Activated naive CD4-positive, alpha-beta T cell treated with anti-CD3 and anti-CD28 coated beads, Interleukin-2, amount 10 ng/mL, durations not matched to agents 7 days and 5 days (primary cell): ENCODE measurements around the gene ZNF574.
"Not testable (repeated sequence)": the region's sequence is repeated elsewhere in the genome, so short reads cannot be mapped to it uniquely, and the experiment has no call there.

ENCODE experiments used
- CTCF ChIA-PET: fragments of 350-600 bp; sonication (Branson Sonifier 250); formaldehyde crosslinking; loops from one replicate; lab custom pipeline; 2021; ENCODE audit warnings: antibody characterized with exemption; lab: Charles Lee
- DNase-seq: peaks from one replicate; pipeline ENCODE4 v3.0.0-alpha.2; 2020
- H3K27ac Mint-ChIP-seq: one replicate; pipeline ENCODE4 v1.8.0; 2021; ENCODE audit warnings: mild to moderate bottlenecking, moderate library complexity, mixed read lengths
- H3K27me3 Mint-ChIP-seq: one replicate; pipeline ENCODE4 v1.8.0; 2021; ENCODE audit warnings: mild to moderate bottlenecking, mixed read lengths
- H3K36me3 Mint-ChIP-seq: one replicate; pipeline ENCODE4 v1.8.0; 2021; ENCODE audit warnings: mixed read lengths
- H3K4me1 Mint-ChIP-seq: one replicate; pipeline ENCODE4 v1.8.0; 2021; ENCODE audit warnings: mixed read lengths
- H3K4me3 Mint-ChIP-seq: one replicate; pipeline ENCODE4 v1.8.0; 2021; ENCODE audit warnings: mild to moderate bottlenecking, moderate library complexity, mixed read lengths
- H3K9me3 Mint-ChIP-seq: one replicate; pipeline ENCODE4 v1.8.0; 2021; ENCODE audit warnings: mixed read lengths

The ZNF574 gene

GRCh38 chr19:42075616-42076379, at the start of gene ZNF574:
ZNF574 (plus strand) TSS chr19:42076166; CDS start chr19:42078607, 2,441 bp downstream.
- CTCF ChIA-PET: interaction anchor here (1.5 kb wide), 1 partner anchor 41 kb away, joined by 5 read pairs; no protein-coding TSS in a partner anchor
- H3K9me3 Mint-ChIP-seq: no peaks in the 10 kb centered on the region
- H3K27ac Mint-ChIP-seq: peak within 1 kb of the TSS; percentile 95
- H3K4me1 Mint-ChIP-seq: peaks cover 36% of the 10 kb centered on the region
- H3K27me3 Mint-ChIP-seq: peaks cover 5% of the 10 kb centered on the region
- peaks cover 26% of the 10 kb centered on the region for H3K36me3 Mint-ChIP-seq
- peak within 1 kb of the TSS; percentile 94 for H3K4me3 Mint-ChIP-seq
- peak; percentile 99 for DNase-seq

GRCh38 chr19:42028304-42029216, 47.4 kb upstream of the ZNF574 start:
- CTCF ChIA-PET: interaction anchor here (0.6 to 2.1 kb wide), 14 partner anchors 8 to 190 kb away, joined by 3 to 11 read pairs (median 4); no protein-coding TSS in a partner anchor
- no peak overlapping the region for H3K27ac Mint-ChIP-seq
- H3K4me1 Mint-ChIP-seq: no peaks in the 10 kb centered on the region
- peak; percentile 52 for DNase-seq
- no peaks in the 10 kb centered on the region for H3K36me3 Mint-ChIP-seq
- H3K9me3 Mint-ChIP-seq: no peaks in the 10 kb centered on the region
- no peak overlapping the region for H3K4me3 Mint-ChIP-seq
- peaks cover 41% of the 10 kb centered on the region for H3K27me3 Mint-ChIP-seq

- no peaks in the 10 kb centered on the region for H3K9me3 Mint-ChIP-seq
Measured at GRCh38 chr19:42030645-42031440, 45.1 kb upstream of the ZNF574 start.

GRCh38 chr19:42032431-42032830, 43.5 kb upstream of the ZNF574 start:
- H3K27ac Mint-ChIP-seq: no peak overlapping the region
- H3K4me3 Mint-ChIP-seq: no peak overlapping the region
- peaks cover 36% of the 10 kb centered on the region for H3K27me3 Mint-ChIP-seq
- no peaks in the 10 kb centered on the region for H3K9me3 Mint-ChIP-seq
- peaks cover 6% of the 10 kb centered on the region for H3K4me1 Mint-ChIP-seq
- H3K36me3 Mint-ChIP-seq: no peaks in the 10 kb centered on the region
- DNase-seq: no peak
- CTCF ChIA-PET: no interaction called here

More at GRCh38 chr19:42030645-42031440, 45.1 kb upstream of the ZNF574 start:
- no peaks in the 10 kb centered on the region for H3K36me3 Mint-ChIP-seq
- H3K4me1 Mint-ChIP-seq: peaks cover 6% of the 10 kb centered on the region
- CTCF ChIA-PET: interaction anchor here (1.5 kb wide), 1 partner anchor 11 kb away, joined by 3 read pairs; no protein-coding TSS in a partner anchor
- no peak for DNase-seq
- no peak overlapping the region for H3K27ac Mint-ChIP-seq
- H3K27me3 Mint-ChIP-seq: peaks cover 35% of the 10 kb centered on the region
- H3K4me3 Mint-ChIP-seq: no peak overlapping the region

DNA sequence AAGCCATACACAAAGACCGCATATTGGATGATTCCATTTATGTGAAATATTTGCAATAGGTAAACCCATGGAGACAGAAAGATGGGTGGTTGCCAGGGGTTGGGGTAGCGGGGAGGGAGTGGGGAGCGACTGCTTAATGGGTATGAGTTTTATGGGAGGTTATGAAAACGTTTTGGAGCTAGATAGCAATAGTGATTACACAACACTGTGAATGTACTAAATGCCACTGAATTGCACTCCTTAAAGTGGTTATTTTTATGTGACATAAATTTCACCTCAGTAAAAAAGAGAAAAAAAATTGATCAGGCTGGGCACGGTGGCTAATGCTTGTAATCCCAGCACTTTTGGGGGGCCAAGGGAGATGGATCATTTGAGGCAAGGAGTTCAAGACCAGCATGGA, 42.6 kb upstream of the ZNF574 start:
- no peaks in the 10 kb centered on the region for H3K9me3 Mint-ChIP-seq
- H3K36me3 Mint-ChIP-seq: no peaks in the 10 kb centered on the region
- no peak for DNase-seq
- H3K27me3 Mint-ChIP-seq: peaks cover 40% of the 10 kb centered on the region
- no peak overlapping the region for H3K4me3 Mint-ChIP-seq
- H3K27ac Mint-ChIP-seq: no peak overlapping the region
- peaks cover 6% of the 10 kb centered on the region for H3K4me1 Mint-ChIP-seq
- CTCF ChIA-PET: interaction anchor here (2.5 kb wide), 1 partner anchor 12 kb away, joined by 12 read pairs; no protein-coding TSS in a partner anchor

GRCh38 chr19:42034640-42035391, 41.1 kb upstream of the ZNF574 start:
- not testable (repeated sequence) for H3K9me3 Mint-ChIP-seq, H3K36me3 Mint-ChIP-seq, H3K27ac Mint-ChIP-seq, H3K4me1 Mint-ChIP-seq, H3K4me3 Mint-ChIP-seq
- peaks cover 32% of the 10 kb centered on the region for H3K27me3 Mint-ChIP-seq
- peak; percentile 79 for DNase-seq
- CTCF ChIA-PET: interaction anchor here (0.6 to 2.5 kb wide), 19 partner anchors 8 to 184 kb away, joined by 3 to 12 read pairs (median 4); partner anchors contain the start of genes RABAC1 and ZNF574

- Mint-ChIP-seq H3K27ac (no peak overlapping the region), H3K4me1 (peaks cover 6% of the 10 kb centered on the region), H3K9me3 (no peaks in the 10 kb centered on the region), H3K27me3 (peaks cover 20% of the 10 kb centered on the region), H3K36me3 (no peaks in the 10 kb centered on the region), H3K4me3 (no peak overlapping the region)
- CTCF ChIA-PET: interaction anchor here (0.7 to 2.6 kb wide), 3 partner anchors 9 to 1517 kb away, joined by 3 to 11 read pairs (median 3); no protein-coding TSS in a partner anchor
- no peak for DNase-seq
Measured at GRCh38 chr19:42037649-42038048, 38.3 kb upstream of the ZNF574 start.

DNA sequence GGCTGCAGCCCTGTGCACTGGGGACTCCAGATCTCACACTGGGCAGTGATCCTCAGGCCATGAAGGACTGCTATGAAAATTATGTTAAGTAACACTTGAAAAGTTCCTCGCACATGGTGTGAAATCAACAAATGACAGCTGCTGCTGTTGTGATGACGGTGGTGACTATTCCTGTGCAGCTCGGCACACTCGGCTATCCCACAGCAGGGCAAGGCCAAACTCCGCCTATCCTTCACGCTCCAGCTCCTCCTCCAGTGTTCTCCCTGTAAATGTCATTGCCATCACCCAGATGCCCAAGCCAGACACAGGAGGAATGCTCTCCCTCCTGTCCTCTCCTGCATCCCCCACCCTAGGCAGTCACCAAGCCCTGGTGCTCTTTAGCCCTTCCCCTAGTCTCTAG, 37.3 kb upstream of the ZNF574 start:
- H3K4me1 Mint-ChIP-seq: peaks cover 6% of the 10 kb centered on the region
- no peak overlapping the region for H3K27ac Mint-ChIP-seq
- no peaks in the 10 kb centered on the region for H3K9me3 Mint-ChIP-seq
- CTCF ChIA-PET: interaction anchor here (1.0 to 2.6 kb wide), 2 partner anchors 10 to 78 kb away, joined by 3 to 11 read pairs; no protein-coding TSS in a partner anchor
- H3K4me3 Mint-ChIP-seq: no peak overlapping the region
- no peak for DNase-seq
- no peaks in the 10 kb centered on the region for H3K36me3 Mint-ChIP-seq
- peaks cover 18% of the 10 kb centered on the region for H3K27me3 Mint-ChIP-seq

GRCh38 chr19:42040031-42040430, 35.9 kb upstream of the ZNF574 start:
- CTCF ChIA-PET: interaction anchor here (0.5 kb wide), 1 partner anchor 20 kb away, joined by 5 read pairs; no protein-coding TSS in a partner anchor
- Mint-ChIP-seq H3K4me3 (no peak overlapping the region), H3K9me3 (no peaks in the 10 kb centered on the region), H3K27ac (no peak overlapping the region), H3K4me1 (peaks cover under 1% of the 10 kb centered on the region), H3K36me3 (no peaks in the 10 kb centered on the region), H3K27me3 (peaks cover 12% of the 10 kb centered on the region)
- DNase-seq: no peak

GRCh38 chr19:42040491-42040890, 35.5 kb upstream of the ZNF574 start:
- peaks cover 16% of the 10 kb centered on the region for H3K27me3 Mint-ChIP-seq
- DNase-seq, H3K27ac Mint-ChIP-seq, H3K4me1 Mint-ChIP-seq, H3K4me3 Mint-ChIP-seq, H3K9me3 Mint-ChIP-seq, H3K36me3 Mint-ChIP-seq: not testable (repeated sequence)
- CTCF ChIA-PET: interaction anchor here (1.2 kb wide), 1 partner anchor 12 kb away, joined by 3 read pairs; no protein-coding TSS in a partner anchor

DNA sequence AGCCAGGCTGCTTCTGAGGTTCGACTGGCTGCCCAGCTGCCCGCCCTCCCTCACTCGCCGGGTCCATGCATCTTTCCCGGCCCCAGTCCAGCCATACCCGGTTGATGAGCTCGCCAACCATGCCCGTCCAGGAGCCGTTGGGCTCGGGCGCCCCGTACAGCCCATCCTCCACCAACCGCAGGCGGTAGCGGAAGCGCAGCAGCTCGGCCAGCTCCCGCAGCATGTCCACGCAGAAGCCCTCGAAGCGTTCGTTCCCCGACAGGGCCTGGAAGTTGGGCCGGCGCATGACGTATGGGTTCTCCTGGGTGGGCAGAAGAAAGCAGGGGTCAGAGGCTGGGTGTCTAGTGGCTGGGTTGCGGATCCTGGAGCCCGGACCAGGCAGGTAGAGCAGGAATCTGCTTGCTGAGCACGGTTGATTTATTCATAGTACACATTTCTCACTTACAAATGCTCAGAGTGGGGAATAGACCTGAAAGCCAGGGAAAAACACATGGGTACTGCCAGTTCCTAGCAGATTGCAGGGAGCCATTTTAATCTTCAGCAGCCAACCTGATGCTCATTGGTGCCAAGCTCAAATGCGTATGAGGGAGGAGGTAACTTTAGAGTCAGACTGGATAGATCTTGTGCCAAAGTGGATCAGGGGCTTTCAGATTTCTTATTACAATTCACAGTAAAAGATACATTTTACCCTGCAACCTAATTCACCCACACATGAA, 33.4 kb upstream of the ZNF574 start:
- DNase-seq: no peak
- no peak overlapping the region for H3K27ac Mint-ChIP-seq
- H3K4me1 Mint-ChIP-seq: no peaks in the 10 kb centered on the region
- peaks cover 20% of the 10 kb centered on the region for H3K27me3 Mint-ChIP-seq
- CTCF ChIA-PET: interaction anchor here (0.6 to 1.5 kb wide), 4 partner anchors 8 to 49 kb away, joined by 3 to 4 read pairs (median 3); no protein-coding TSS in a partner anchor
- no peak overlapping the region for H3K4me3 Mint-ChIP-seq
- H3K36me3 Mint-ChIP-seq: no peaks in the 10 kb centered on the region
- no peaks in the 10 kb centered on the region for H3K9me3 Mint-ChIP-seq

DNA sequence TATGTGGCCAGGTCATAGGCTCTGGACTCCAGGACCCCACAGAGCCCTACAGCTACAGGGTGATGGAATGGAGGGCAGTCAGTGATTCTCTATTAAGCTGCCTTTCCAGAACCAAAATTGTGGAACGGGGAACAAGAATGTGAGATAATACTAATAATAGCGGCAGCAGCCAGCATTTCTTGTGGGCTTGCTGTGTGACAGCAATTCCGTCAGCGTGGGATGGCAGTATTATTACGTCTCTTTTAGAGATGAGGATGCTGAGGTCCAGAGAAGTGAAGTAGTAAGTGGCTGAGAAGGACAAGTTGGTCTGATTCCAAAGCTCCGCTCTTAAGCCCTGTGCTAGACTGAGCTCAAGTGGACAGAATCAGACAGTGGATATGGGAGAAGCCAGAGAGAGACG, 30.4 kb upstream of the ZNF574 start:
- CTCF ChIA-PET: interaction anchor here (0.9 to 2.2 kb wide), 4 partner anchors 11 to 404 kb away, joined by 3 to 12 read pairs (median 4); no protein-coding TSS in a partner anchor
- Mint-ChIP-seq H3K27ac (no peak overlapping the region), H3K4me3 (no peak overlapping the region), H3K27me3 (peaks cover 11% of the 10 kb centered on the region), H3K9me3 (no peaks in the 10 kb centered on the region), H3K36me3 (no peaks in the 10 kb centered on the region), H3K4me1 (peaks cover 8% of the 10 kb centered on the region)
- no peak for DNase-seq
